ENCODE results near the gene ARHGAP44. TPM values are rescaled to one million over a fixed set of nuclear protein-coding genes. Genes with fewer than 3 reads are reported as not detected.

ARHGAP44 gene
- total and polyA plus RNA-seq, 2 experiments from 2014 or later, result 5.8 to 16.4 TPM

DNA sequence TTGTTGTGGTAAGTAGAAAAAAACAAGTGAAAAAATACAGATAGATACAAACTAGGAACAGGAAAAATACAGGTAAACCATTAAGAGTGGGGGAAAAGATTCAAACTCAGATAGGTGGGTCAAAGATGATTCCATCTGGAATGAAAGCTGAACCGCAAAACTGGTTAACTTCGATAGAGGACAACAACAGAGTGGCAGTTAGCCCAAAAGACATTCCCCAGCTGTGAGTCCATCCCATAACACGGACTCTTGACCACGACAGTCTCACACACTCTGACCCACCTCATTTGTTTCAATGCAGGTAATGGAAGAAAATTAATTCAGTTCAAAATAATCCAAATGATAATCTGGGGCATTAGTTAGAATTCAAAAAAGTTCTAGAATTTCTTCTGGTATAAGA, 215.0 kb downstream of the ARHGAP44 start:
- H3K36me3 ChIP-seq (ENCODE audit: insufficient read depth), result peaks cover 70% of the 10 kb centered on the region
- H3K79me2 ChIP-seq (replicated peaks; ENCODE audit: insufficient read depth), result peaks cover 10% of the 10 kb centered on the region; the same call in 1 of the 2 replicates
- no peaks in the 10 kb centered on the region for H3K4me1 ChIP-seq (ENCODE audit: insufficient read depth)
- no peak overlapping the region for H3K4me3 ChIP-seq
- H3K9me2 ChIP-seq (ENCODE audit: insufficient read depth), result no peaks in the 10 kb centered on the region
- ATAC-seq, result no peak
- Mint-ChIP-seq H3K9me3 (no peaks in the 10 kb centered on the region), H3K27me3 (ENCODE audit: insufficient read depth, low read depth, poor library complexity) (no peaks in the 10 kb centered on the region), H3K4me1 (no peaks in the 10 kb centered on the region), H3K4me3 (no peak overlapping the region), H3K36me3 (ENCODE audit: low read depth) (peaks cover 62% of the 10 kb centered on the region), H3K27ac (no peak overlapping the region)
- no peaks in the 10 kb centered on the region for H3F3A ChIP-seq (replicated peaks; ENCODE audit: low read depth)
- no peak overlapping the region for H2AFZ ChIP-seq
- peaks cover 25% of the 10 kb centered on the region for H4K20me1 ChIP-seq (replicated peaks; ENCODE audit: insufficient read depth)
- DNase-seq (ENCODE audit: low spot score), result no peak
- H3K4me2 ChIP-seq, result no peak overlapping the region
- TF ChIP-seq EZH2 (IDR thresholded peaks at IDR 0.05; ENCODE audit: low read depth, unreplicated experiment) (no peak), ZNF462 (CRISPR knock-in tag; IDR thresholded peaks at IDR 0.05) (no peak), NANOG (IDR thresholded peaks at IDR 0.05; ENCODE audit: borderline replicate concordance) (no peak), ZNF114 (CRISPR knock-in tag; IDR thresholded peaks at IDR 0.05) (no peak), JUNB (IDR thresholded peaks at IDR 0.05; ENCODE audit: unreplicated experiment) (no peak), CTCF (conservative IDR thresholded peaks at IDR 0.05; ENCODE audit: low read depth in 2 of 2) (no peak), EZH2phosphoT487 (IDR thresholded peaks at IDR 0.05; ENCODE audit: unreplicated experiment) (no peak), ZNF331 (CRISPR knock-in tag; IDR thresholded peaks at IDR 0.05; ENCODE audit: low read depth) (no peak), CREB1 (CRISPR knock-in tag; IDR thresholded peaks at IDR 0.05; ENCODE audit: low read depth) (no peak), REST (IDR thresholded peaks at IDR 0.05; ENCODE audit: unreplicated experiment) (no peak), STAT1 (IDR thresholded peaks at IDR 0.05; ENCODE audit: unreplicated experiment) (no peak), ETS1 (IDR thresholded peaks at IDR 0.05) (no peak), POLR2AphosphoS5 (IDR thresholded peaks at IDR 0.05; ENCODE audit: low read depth) (no peak)
- H3K27me3 ChIP-seq (ENCODE audit: insufficient read depth), result no peaks in the 10 kb centered on the region
- H3K27ac ChIP-seq (ENCODE audit: low read depth), result no peak overlapping the region

Data from GM23338 (cell line).